ENCODE measurements around the gene SGCD.

DNA sequence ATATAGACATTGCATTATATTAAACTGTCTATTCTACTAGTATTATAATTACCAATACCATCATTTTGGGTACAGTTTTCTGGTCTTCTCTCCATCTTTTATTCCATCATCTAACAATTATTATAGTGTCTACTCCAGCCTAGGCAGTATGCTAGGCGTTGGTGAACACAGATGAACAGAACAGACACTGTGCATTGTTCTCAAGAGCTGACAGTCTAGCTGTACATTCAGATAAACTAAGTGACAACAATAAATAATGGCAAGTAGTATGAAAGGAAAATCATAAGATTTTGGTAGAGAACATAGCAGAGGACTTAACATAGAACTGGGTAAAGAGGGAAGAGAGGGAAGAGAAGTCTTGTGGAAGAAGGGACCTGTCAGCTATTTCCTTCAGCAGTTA lies 12.5 kb upstream of the SGCD start:
- TF ChIP-seq EZH2 (IDR thresholded peaks at IDR 0.05), result no peak
- TF ChIP-seq POLR2AphosphoS5 (IDR thresholded peaks at IDR 0.05; ENCODE audit: borderline replicate concordance, low read depth, low read length), result no peak
- TF ChIP-seq FOXP2 (optimal IDR thresholded peaks at IDR 0.05; ENCODE audit: control extremely low read depth, extremely low read length, insufficient read depth), result no peak
